Suprapubic skin (tissue), 4 donors: ENCODE results near the gene SEC14L1.

Experiments used
- EP300 ChIP-seq: sonication (generic); formaldehyde crosslinking; IDR thresholded peaks from one replicate; pipeline ENCODE4 v1.6.1; 2017; ENCODE audit warnings: antibody characterized with exemption
- POLR2AphosphoS5 ChIP-seq, 3 donors: sonication (generic); formaldehyde crosslinking; IDR thresholded peaks; one replicate each; pipeline ENCODE4 v1.6.1; 2017; ENCODE audit warnings: antibody characterized with exemption in 3 of 3
- TF ChIP-seq, protein P1 (sequence below), 2 donors: fragments of 200-600 bp in 1 of 2; fragments of 450-650 bp in 1 of 2; sonication (generic) in 1 of 2; IDR thresholded peaks; one replicate each; pipeline ENCODE4 v1.5.1; 2016 to 2019; ENCODE audit warnings: antibody characterized with exemption in 2 of 2, mild to moderate bottlenecking in 1 of 2, moderate library complexity in 1 of 2

DNA sequence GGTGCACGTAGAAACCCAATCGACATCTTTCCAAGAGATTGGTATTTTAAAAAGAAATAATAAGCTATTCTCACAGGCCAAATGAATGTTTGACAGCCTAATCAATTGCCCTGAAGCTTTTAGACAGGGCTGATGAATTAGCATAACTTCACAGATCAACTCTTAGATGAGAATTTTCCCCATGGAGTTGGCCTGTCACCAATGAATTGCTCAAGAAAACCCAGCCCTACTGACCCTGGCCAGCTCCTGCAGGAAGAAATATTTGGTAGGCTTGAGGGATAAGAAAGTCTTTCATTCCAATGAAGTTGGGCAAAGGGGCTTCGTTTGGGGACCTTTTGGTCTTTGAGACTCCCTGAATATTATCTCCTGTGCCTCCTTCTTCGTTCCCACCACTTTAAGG is 23.4 kb upstream of the SEC14L1 start:
- TF ChIP-seq POLR2AphosphoS5 (IDR thresholded peaks at IDR 0.05) = no peak
- TF ChIP-seq, protein P1, sequence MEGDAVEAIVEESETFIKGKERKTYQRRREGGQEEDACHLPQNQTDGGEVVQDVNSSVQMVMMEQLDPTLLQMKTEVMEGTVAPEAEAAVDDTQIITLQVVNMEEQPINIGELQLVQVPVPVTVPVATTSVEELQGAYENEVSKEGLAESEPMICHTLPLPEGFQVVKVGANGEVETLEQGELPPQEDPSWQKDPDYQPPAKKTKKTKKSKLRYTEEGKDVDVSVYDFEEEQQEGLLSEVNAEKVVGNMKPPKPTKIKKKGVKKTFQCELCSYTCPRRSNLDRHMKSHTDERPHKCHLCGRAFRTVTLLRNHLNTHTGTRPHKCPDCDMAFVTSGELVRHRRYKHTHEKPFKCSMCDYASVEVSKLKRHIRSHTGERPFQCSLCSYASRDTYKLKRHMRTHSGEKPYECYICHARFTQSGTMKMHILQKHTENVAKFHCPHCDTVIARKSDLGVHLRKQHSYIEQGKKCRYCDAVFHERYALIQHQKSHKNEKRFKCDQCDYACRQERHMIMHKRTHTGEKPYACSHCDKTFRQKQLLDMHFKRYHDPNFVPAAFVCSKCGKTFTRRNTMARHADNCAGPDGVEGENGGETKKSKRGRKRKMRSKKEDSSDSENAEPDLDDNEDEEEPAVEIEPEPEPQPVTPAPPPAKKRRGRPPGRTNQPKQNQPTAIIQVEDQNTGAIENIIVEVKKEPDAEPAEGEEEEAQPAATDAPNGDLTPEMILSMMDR (IDR thresholded peaks at IDR 0.05) = no peak
- TF ChIP-seq EP300 = no peak
